ENCODE data around the gene MYADM.

DNA sequence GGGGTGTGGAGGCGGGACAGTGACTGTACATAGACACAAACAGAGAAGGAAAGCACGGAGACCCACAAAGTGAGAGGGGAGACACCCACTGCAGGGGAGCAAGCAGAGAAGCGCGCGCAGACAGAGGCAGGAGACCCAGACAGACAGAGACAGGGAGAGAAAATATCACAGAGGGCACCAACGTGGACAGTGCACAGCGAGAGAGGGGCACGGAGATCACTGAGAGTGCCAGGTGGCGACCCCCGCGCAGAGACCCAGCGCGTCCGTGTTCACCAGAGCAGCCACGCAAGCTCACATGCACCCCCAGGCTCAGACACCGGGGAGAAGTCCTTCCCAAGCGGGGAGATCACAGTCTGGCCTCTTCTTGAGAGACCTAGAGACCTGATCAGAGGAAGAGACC is 40.0 kb downstream of the MYADM start:
- TF ChIP-seq POLR2A (IDR thresholded peaks at IDR 0.05) (no peak), CTCF (IDR thresholded peaks at IDR 0.05 in 4 of 5, conservative IDR thresholded peaks at IDR 0.05 in 1 of 5) (no peak)
